ENCODE measurements around the gene MYOG. TPM values are rescaled to one million over a fixed set of nuclear protein-coding genes. Genes with fewer than 3 reads are reported as not detected.

Gene MYOG
- total RNA-seq, 2 donors from 2014 or later: not detected

GRCh38 chr1:203056516-203056915, 29.3 kb downstream of the MYOG start:
- Mint-ChIP-seq H3K27ac (no peak overlapping the region), H3K4me1 (peaks cover 5% of the 10 kb centered on the region), H3K27me3 (ENCODE audit: insufficient read depth) (peaks cover 2% of the 10 kb centered on the region), H3K4me3 (no peak overlapping the region), H3K36me3 (ENCODE audit: low read depth) (peaks cover 15% of the 10 kb centered on the region), H3K9me3 (peaks cover 10% of the 10 kb centered on the region)
- peak; percentile 59 for TF ChIP-seq CTCF (conservative IDR thresholded peaks at IDR 0.05)
- 93 to 100% methylated on average over 1 to 6 of the region's 6 CpGs for WGBS, 2 experiments (ENCODE audit: insufficient coverage in 1 of 2, insufficient read length in 1 of 2)
- no peaks in the 10 kb centered on the region for H3K4me1 ChIP-seq (ENCODE audit: control insufficient read depth, insufficient read depth, low read length)
- H3K9ac ChIP-seq (ENCODE audit: extremely low read depth, low read length, poor library complexity, severe bottlenecking): no peak overlapping the region
- no peaks in the 10 kb centered on the region for H3K27me3 ChIP-seq (ENCODE audit: control insufficient read depth, insufficient read depth, low read length, poor library complexity, severe bottlenecking)
- peaks cover 11% of the 10 kb centered on the region for H3K36me3 ChIP-seq (ENCODE audit: control insufficient read depth, insufficient read depth, low read length)
- peaks cover 13% of the 10 kb centered on the region for H3K9me3 ChIP-seq (ENCODE audit: control insufficient read depth, low read length)
- H3K27ac ChIP-seq (ENCODE audit: low read depth, low read length): no peak overlapping the region
- H3K4me3 ChIP-seq (ENCODE audit: low read length): no peak overlapping the region
- no peak for DNase-seq

- DNase-seq: no peak
- no peak overlapping the region for H3K27ac Mint-ChIP-seq
- H3K9ac ChIP-seq (ENCODE audit: extremely low read depth, low read length, poor library complexity, severe bottlenecking): no peak overlapping the region
- no peaks in the 10 kb centered on the region for H3K4me1 ChIP-seq (ENCODE audit: control insufficient read depth, insufficient read depth, low read length)
- H3K4me3 Mint-ChIP-seq: no peak overlapping the region
- H3K27me3 ChIP-seq (ENCODE audit: control insufficient read depth, insufficient read depth, low read length, poor library complexity, severe bottlenecking): no peaks in the 10 kb centered on the region
- no peak overlapping the region for H3K4me3 ChIP-seq (ENCODE audit: low read length)
- peaks cover 11% of the 10 kb centered on the region for H3K36me3 Mint-ChIP-seq (ENCODE audit: low read depth)
- peaks cover 11% of the 10 kb centered on the region for H3K36me3 ChIP-seq (ENCODE audit: control insufficient read depth, insufficient read depth, low read length)
- H3K9me3 Mint-ChIP-seq: peaks cover 5% of the 10 kb centered on the region
- peaks cover 8% of the 10 kb centered on the region for H3K9me3 ChIP-seq (ENCODE audit: control insufficient read depth, low read length)
- H3K27ac ChIP-seq (ENCODE audit: low read depth, low read length): no peak overlapping the region
- WGBS, 2 experiments (ENCODE audit: insufficient coverage in 1 of 2, insufficient read length in 1 of 2): 92 to 93% methylated on average over 3 to 7 of the region's 7 CpGs
- H3K27me3 Mint-ChIP-seq (ENCODE audit: insufficient read depth): peaks cover 2% of the 10 kb centered on the region
- H3K4me1 Mint-ChIP-seq: peaks cover 6% of the 10 kb centered on the region
- TF ChIP-seq CTCF (conservative IDR thresholded peaks at IDR 0.05): no peak
Observed at GRCh38 chr1:203056012-203056411, 29.8 kb downstream of the MYOG start.

GRCh38 chr1:203055161-203055799, 30.5 kb downstream of the MYOG start:
- H3K27me3 Mint-ChIP-seq (ENCODE audit: insufficient read depth): peaks cover 2% of the 10 kb centered on the region
- H3K4me3 Mint-ChIP-seq: no peak overlapping the region
- DNase-seq: peak; percentile 86
- WGBS, 2 experiments (ENCODE audit: insufficient coverage in 1 of 2, insufficient read length in 1 of 2): 85 to 87% methylated on average over 7 to 24 of the region's 24 CpGs
- Histone ChIP-seq H3K4me3 (ENCODE audit: low read length) (no peak overlapping the region), H3K4me1 (ENCODE audit: control insufficient read depth, insufficient read depth, low read length) (no peaks in the 10 kb centered on the region), H3K9me3 (ENCODE audit: control insufficient read depth, low read length) (peaks cover under 1% of the 10 kb centered on the region), H3K27me3 (ENCODE audit: control insufficient read depth, insufficient read depth, low read length, poor library complexity, severe bottlenecking) (no peaks in the 10 kb centered on the region), H3K9ac (ENCODE audit: extremely low read depth, low read length, poor library complexity, severe bottlenecking) (no peak overlapping the region), H3K36me3 (ENCODE audit: control insufficient read depth, insufficient read depth, low read length) (peaks cover 5% of the 10 kb centered on the region), H3K27ac (ENCODE audit: low read depth, low read length) (no peak overlapping the region)
- H3K36me3 Mint-ChIP-seq (ENCODE audit: low read depth): peaks cover 5% of the 10 kb centered on the region
- peaks cover 6% of the 10 kb centered on the region for H3K4me1 Mint-ChIP-seq
- H3K9me3 Mint-ChIP-seq: no peaks in the 10 kb centered on the region
- TF ChIP-seq CTCF (conservative IDR thresholded peaks at IDR 0.05): peak; percentile 73
- no peak overlapping the region for H3K27ac Mint-ChIP-seq

All from endodermal cell (in vitro differentiated cells).